Natural killer cell (primary cell): ENCODE results near the gene PACRG. TPM values are rescaled to one million over a fixed set of nuclear protein-coding genes. Genes with fewer than 3 reads are reported as not detected.

Experiments used
- ATAC-seq, 3 donors: fragments of 150-1000 bp in 2 of 3; fragments of 200-7000 bp in 1 of 3; cut with Tn5 transposase; 1 replicate in 1 of 3; 2 replicates in 2 of 3; pipeline ENCODE4 v1.10.0; 2021; ENCODE audit warnings: mild to moderate bottlenecking in 2 of 3, moderate library complexity in 2 of 3
- DNase-seq, 2 donors: peaks; one replicate each; pipeline versions ENCODE4 v3.0.0 to v3.0.0-alpha.2; 2013 to 2021; ENCODE audit warnings: mixed read lengths in 1 of 2
- H3K27ac ChIP-seq: one replicate; pipeline ENCODE4 v1.5.1; 2013; ENCODE audit warnings: mild to moderate bottlenecking, low read length
- H3K27me3 ChIP-seq: one replicate; pipeline ENCODE4 v1.6.1; 2013; ENCODE audit warnings: low read length; ENCODE audit not compliant: control insufficient read depth, insufficient read depth
- H3K36me3 ChIP-seq: one replicate; pipeline ENCODE4 v1.6.1; 2013; ENCODE audit warnings: low read length; ENCODE audit not compliant: control insufficient read depth, insufficient read depth
- H3K4me1 ChIP-seq: one replicate; pipeline ENCODE4 v1.6.1; 2013; ENCODE audit warnings: low read length; ENCODE audit not compliant: control insufficient read depth, insufficient read depth
- H3K4me3 ChIP-seq: one replicate; pipeline ENCODE4 v1.5.1; 2013; ENCODE audit warnings: low read length
- H3K9me3 ChIP-seq: one replicate; pipeline ENCODE4 v1.6.1; 2013; ENCODE audit warnings: low read length; ENCODE audit not compliant: control insufficient read depth, insufficient read depth
- H3K27ac Mint-ChIP-seq, 2 donors: one replicate each; pipeline ENCODE4 v1.8.0; 2022; ENCODE audit warnings: mild to moderate bottlenecking in 2 of 2, mixed read lengths in 2 of 2, moderate library complexity in 1 of 2
- H3K27me3 Mint-ChIP-seq, 2 donors: one replicate each; pipeline ENCODE4 v1.8.0; 2022; ENCODE audit warnings: low read depth in 2 of 2, mixed read lengths in 2 of 2
- H3K36me3 Mint-ChIP-seq: one replicate; pipeline ENCODE4 v1.8.0; 2022; ENCODE audit warnings: mixed read lengths
- H3K4me1 Mint-ChIP-seq, 2 donors: one replicate each; pipeline ENCODE4 v1.8.0; 2022; ENCODE audit warnings: mixed read lengths in 2 of 2
- H3K4me3 Mint-ChIP-seq: one replicate; pipeline ENCODE4 v1.8.0; 2022; ENCODE audit warnings: mild to moderate bottlenecking, moderate library complexity, mixed read lengths
- H3K9me3 Mint-ChIP-seq, 2 donors: one replicate each; pipeline ENCODE4 v1.8.0; 2022; ENCODE audit warnings: mixed read lengths in 2 of 2
- WGBS: methylation state at CpG from one replicate; pipeline ENCODE4 v1.1.7; 2013; ENCODE audit warnings: missing lambda C conversion rate; ENCODE audit not compliant: insufficient coverage; 5-methylcytosine and 5-hydroxymethylcytosine counted together
- intact Hi-C: fragments of 100-400 bp; cut with micrococcal nuclease; formaldehyde crosslinking; loops from one replicate; pipeline ENCODE4 v1.14.2; 2022
- total RNA-seq, 4 donors: library from RNA; stranded (reverse); fragments of 120-200 nt in 1 of 4; gene quantifications; one replicate each; pipeline versions ENCODE4 v1.2.3 to v1.2.4, GENCODE V29; 2013 to 2022
- TF ChIP-seq, protein P1 (sequence below): fragments of 200-600 bp; IDR thresholded peaks from one replicate; pipeline ENCODE4 v1.8.0; 2022; ENCODE audit warnings: antibody characterized with exemption

Gene PACRG
- total RNA-seq, 3 donors from 2014 or later (not counting 1 experiment from before 2014, with no cell fraction given) = 0.52 TPM; not detected in 2

DNA sequence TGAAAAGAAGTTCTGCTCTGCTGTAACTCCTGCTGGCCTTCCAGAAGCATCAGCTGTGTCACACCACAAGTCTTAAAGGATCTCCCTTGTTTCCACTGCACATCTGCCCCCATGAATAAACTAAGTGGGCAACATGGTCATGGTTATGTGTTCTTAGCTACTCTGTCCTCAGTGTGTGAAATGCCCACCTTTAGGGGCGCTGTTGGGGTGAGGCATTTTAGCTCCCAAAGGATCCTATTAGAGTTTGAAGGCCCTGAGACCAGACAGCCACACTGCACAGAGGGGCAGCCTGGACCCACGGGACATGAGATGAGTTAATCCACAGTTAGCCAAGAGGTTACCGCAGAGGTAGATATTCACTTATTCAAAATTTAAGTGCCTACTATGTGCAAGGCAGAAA is 392.4 kb downstream of the PACRG start:
- Mint-ChIP-seq H3K4me3 (no peak overlapping the region), H3K27ac (no peak overlapping the region), H3K36me3 (no peaks in the 10 kb centered on the region), H3K4me1 (no peaks in the 10 kb centered on the region), H3K27me3 (no peaks in the 10 kb centered on the region), H3K9me3 (peaks cover 2 to 5% of the 10 kb centered on the region in 2 donors)
- Histone ChIP-seq H3K4me1 (no peaks in the 10 kb centered on the region), H3K9me3 (no peaks in the 10 kb centered on the region), H3K4me3 (no peak overlapping the region), H3K36me3 (no peaks in the 10 kb centered on the region), H3K27ac (no peak overlapping the region), H3K27me3 (no peaks in the 10 kb centered on the region)
- TF ChIP-seq, protein P1, sequence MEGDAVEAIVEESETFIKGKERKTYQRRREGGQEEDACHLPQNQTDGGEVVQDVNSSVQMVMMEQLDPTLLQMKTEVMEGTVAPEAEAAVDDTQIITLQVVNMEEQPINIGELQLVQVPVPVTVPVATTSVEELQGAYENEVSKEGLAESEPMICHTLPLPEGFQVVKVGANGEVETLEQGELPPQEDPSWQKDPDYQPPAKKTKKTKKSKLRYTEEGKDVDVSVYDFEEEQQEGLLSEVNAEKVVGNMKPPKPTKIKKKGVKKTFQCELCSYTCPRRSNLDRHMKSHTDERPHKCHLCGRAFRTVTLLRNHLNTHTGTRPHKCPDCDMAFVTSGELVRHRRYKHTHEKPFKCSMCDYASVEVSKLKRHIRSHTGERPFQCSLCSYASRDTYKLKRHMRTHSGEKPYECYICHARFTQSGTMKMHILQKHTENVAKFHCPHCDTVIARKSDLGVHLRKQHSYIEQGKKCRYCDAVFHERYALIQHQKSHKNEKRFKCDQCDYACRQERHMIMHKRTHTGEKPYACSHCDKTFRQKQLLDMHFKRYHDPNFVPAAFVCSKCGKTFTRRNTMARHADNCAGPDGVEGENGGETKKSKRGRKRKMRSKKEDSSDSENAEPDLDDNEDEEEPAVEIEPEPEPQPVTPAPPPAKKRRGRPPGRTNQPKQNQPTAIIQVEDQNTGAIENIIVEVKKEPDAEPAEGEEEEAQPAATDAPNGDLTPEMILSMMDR = no peak
- ATAC-seq (no peak), DNase-seq (no peak)
- 79% methylated on average over 3 of the region's 3 CpGs for WGBS
- intact Hi-C loops = no loop called here

DNA sequence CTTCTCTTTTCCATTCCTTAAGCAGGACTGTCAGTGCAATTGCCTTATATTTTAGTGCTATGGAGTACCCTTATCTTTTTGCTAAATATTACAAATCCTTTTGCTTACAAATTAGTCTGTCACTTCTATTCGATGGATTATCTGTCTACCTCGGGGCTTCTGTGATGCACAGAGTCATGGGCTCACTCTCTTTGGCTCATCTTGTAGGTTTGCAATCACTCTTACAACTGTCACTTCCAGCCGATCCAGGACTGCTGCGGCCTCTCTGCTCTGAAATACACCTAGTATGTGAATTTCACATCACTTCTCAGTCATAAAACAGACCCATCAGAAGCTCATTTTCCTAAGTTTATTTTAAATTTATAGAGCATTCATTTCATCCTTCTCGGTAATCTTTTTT is 393.5 kb downstream of the PACRG start:
- intact Hi-C loops = no loop called here
- Histone ChIP-seq H3K9me3 (no peaks in the 10 kb centered on the region), H3K27ac (no peak overlapping the region), H3K27me3 (no peaks in the 10 kb centered on the region), H3K36me3 (no peaks in the 10 kb centered on the region), H3K4me3 (no peak overlapping the region), H3K4me1 (no peaks in the 10 kb centered on the region)
- Mint-ChIP-seq H3K27ac (no peak overlapping the region), H3K4me1 (no peaks in the 10 kb centered on the region), H3K36me3 (no peaks in the 10 kb centered on the region), H3K27me3 (no peaks in the 10 kb centered on the region), H3K4me3 (no peak overlapping the region), H3K9me3 (peaks cover 2 to 5% of the 10 kb centered on the region in 2 donors)
- TF ChIP-seq, protein P1 = no peak
- 90% methylated on average over 5 of the region's 5 CpGs for WGBS
- DNase-seq = no peak
- ATAC-seq = no peak

DNA sequence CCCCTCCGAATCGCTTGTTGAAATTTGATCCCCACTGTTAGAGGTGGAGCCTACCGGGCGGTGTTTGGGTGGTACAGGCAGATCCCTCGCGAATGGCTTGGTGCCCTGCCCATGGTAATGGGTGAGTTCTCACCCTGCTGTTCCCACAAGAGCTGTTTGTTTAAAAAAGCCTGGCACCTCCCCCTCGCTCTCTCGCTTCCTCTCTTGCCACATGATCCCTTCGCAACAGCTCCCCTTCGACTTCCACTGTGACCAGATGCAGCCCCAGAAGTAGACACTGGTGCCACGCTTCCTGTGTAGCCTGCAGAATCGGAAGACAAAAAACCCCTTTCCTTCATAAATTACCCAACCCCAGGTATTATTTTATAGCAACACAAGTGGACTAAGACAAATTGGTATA is 394.6 kb downstream of the PACRG start:
- TF ChIP-seq, protein P1 = no peak
- WGBS = 93% methylated on average over 12 of the region's 12 CpGs
- Mint-ChIP-seq H3K27me3 (no peaks in the 10 kb centered on the region), H3K36me3 (no peaks in the 10 kb centered on the region), H3K4me3 (peak overlapping the region; percentile 35), H3K4me1 (no peaks in the 10 kb centered on the region), H3K27ac (no peak overlapping the region), H3K9me3 (peaks cover 2% of the 10 kb centered on the region in 2 donors)
- DNase-seq (no peak), ATAC-seq (peak in 1 of 3 donors; percentile 67)
- no peaks in the 10 kb centered on the region for H3K9me3 ChIP-seq
- no peak overlapping the region for H3K4me3 ChIP-seq
- H3K36me3 ChIP-seq = no peaks in the 10 kb centered on the region
- H3K4me1 ChIP-seq = no peaks in the 10 kb centered on the region
- H3K27ac ChIP-seq = no peak overlapping the region
- H3K27me3 ChIP-seq = no peaks in the 10 kb centered on the region
- intact Hi-C loops = no loop called here

DNA sequence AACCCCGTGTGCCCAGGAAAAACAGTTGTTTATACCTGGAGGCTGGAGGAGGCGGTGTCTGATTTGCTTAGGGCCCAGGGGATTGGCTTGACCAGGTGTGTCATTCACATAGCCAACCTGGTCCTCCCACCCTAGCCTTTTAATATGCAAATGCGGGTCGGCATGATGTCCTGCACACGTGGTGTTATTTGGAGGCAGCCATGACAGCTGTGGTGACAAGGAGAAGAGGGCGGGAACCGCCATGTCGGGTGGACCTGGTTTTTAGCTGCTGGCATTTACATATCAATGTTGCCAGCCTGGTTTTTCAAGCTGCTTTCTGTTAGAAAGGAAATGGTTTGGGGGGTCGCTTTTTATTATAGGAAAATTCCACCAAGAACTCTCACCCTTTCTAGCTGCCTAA is 395.3 kb downstream of the PACRG start:
- no peak overlapping the region for H3K27ac ChIP-seq
- peaks cover 2% of the 10 kb centered on the region in 2 donors for H3K9me3 Mint-ChIP-seq
- ATAC-seq = no peak
- 86% methylated on average over 8 of the region's 9 CpGs for WGBS
- DNase-seq = no peak
- no peaks in the 10 kb centered on the region for H3K27me3 ChIP-seq
- no peaks in the 10 kb centered on the region for H3K4me1 ChIP-seq
- H3K36me3 ChIP-seq = no peaks in the 10 kb centered on the region
- no peak overlapping the region for H3K4me3 ChIP-seq
- H3K27me3 Mint-ChIP-seq = no peaks in the 10 kb centered on the region
- H3K4me3 Mint-ChIP-seq = no peak overlapping the region
- TF ChIP-seq, protein P1 = no peak
- H3K9me3 ChIP-seq = no peaks in the 10 kb centered on the region
- no peaks in the 10 kb centered on the region for H3K4me1 Mint-ChIP-seq
- intact Hi-C loops = no loop called here
- H3K36me3 Mint-ChIP-seq = no peaks in the 10 kb centered on the region
- no peak overlapping the region for H3K27ac Mint-ChIP-seq
